ENCODE measurements around the gene TPP2. TPM values are rescaled to one million over a fixed set of nuclear protein-coding genes. Genes with fewer than 3 reads are reported as not detected.

Gene TPP2
- total and polyA plus RNA-seq, 4 donors: 14.0 to 55.6 (median 22.4) TPM

DNA sequence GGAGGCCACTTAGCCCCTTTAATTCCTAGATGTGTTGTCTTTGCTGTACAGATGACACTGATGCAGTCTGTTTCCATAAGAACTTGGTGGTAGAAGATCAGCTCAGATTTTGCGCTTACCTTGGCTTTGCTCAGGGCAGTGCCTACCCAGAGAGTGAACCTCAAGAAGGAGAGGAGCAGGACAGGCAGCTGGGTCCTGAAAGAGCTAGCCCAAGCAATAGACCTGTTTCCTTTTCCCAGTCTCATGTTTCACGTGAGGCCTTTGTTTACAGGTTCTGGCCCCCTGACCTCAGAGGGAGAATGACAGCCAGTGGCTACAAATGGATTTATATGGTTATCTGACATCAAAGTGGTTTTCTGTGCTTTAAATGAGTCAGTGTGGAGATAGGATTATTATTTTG lies 58.0 kb downstream of the TPP2 start:
- TF ChIP-seq, protein P1, sequence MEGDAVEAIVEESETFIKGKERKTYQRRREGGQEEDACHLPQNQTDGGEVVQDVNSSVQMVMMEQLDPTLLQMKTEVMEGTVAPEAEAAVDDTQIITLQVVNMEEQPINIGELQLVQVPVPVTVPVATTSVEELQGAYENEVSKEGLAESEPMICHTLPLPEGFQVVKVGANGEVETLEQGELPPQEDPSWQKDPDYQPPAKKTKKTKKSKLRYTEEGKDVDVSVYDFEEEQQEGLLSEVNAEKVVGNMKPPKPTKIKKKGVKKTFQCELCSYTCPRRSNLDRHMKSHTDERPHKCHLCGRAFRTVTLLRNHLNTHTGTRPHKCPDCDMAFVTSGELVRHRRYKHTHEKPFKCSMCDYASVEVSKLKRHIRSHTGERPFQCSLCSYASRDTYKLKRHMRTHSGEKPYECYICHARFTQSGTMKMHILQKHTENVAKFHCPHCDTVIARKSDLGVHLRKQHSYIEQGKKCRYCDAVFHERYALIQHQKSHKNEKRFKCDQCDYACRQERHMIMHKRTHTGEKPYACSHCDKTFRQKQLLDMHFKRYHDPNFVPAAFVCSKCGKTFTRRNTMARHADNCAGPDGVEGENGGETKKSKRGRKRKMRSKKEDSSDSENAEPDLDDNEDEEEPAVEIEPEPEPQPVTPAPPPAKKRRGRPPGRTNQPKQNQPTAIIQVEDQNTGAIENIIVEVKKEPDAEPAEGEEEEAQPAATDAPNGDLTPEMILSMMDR (IDR thresholded peaks at IDR 0.05; ENCODE audit: low read depth, low read length, missing input control): no peak
- TF ChIP-seq HNF4A (conservative IDR thresholded peaks at IDR 0.05) (no peak), ZBTB33 (IDR thresholded peaks at IDR 0.05) (no peak), EGR1 (IDR thresholded peaks at IDR 0.05; ENCODE audit: low read depth in 2 of 2) (no peak), FOXA1 (IDR thresholded peaks at IDR 0.05) (no peak), HNF4G (IDR thresholded peaks at IDR 0.05) (no peak), RXRA (IDR thresholded peaks at IDR 0.05) (no peak), JUND (IDR thresholded peaks at IDR 0.05) (no peak), NR2F2 (IDR thresholded peaks at IDR 0.05) (no peak)
- DNase-seq (ENCODE audit: low spot score): no peak
- H3K4me1 ChIP-seq (ENCODE audit: control insufficient read depth in 4 of 4, insufficient read depth in 4 of 4, low read length in 3 of 4): no peaks in the 10 kb centered on the region
- H3K9me3 ChIP-seq (ENCODE audit: control insufficient read depth in 4 of 4, low read length in 3 of 4): peaks cover 0 to 5% (median under 1%) of the 10 kb centered on the region in 4 donors
- H3K9ac ChIP-seq (ENCODE audit: low read depth in 1 of 2, low read length in 2 of 2): no peak overlapping the region
- no peak overlapping the region for H3K27ac ChIP-seq (ENCODE audit: low read depth in 1 of 2, low read length in 2 of 2)
- no peak overlapping the region for H3K4me3 ChIP-seq (ENCODE audit: low read depth in 1 of 3, low read length in 3 of 3)
- H3K27me3 ChIP-seq (ENCODE audit: control insufficient read depth in 4 of 4, insufficient read depth in 4 of 4, low read length in 3 of 4): no peaks in the 10 kb centered on the region
- 65% methylated on average over 2 of the region's 2 CpGs for WGBS
- H3K36me3 ChIP-seq (ENCODE audit: control insufficient read depth in 4 of 4, insufficient read depth in 3 of 4, low read depth in 1 of 4, low read length in 3 of 4): peaks cover 9 to 42% (median 29%) of the 10 kb centered on the region in 4 donors

DNA sequence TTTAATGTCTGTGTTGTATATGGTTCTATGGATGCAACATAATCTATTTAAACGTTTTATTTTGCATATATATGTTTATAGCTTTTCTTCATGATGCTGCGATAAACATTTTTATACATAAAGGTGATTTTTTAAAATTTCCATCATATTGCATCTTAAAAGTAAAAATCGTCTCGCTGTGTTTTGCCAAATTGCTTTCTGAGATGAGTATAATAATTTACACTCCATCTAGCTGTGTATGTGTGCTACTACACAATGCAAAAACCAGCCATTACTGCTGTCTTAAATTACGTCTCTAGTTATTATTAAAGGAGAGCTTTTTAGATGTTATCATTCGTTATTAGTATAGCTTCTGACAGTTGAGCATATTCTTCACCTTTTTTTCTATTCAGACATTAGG lies 60.8 kb downstream of the TPP2 start:
- TF ChIP-seq HNF4G (IDR thresholded peaks at IDR 0.05): no peak
- TF ChIP-seq RAD21 (IDR thresholded peaks at IDR 0.05): peak in 1 of 2 donors; percentile 27
- TF ChIP-seq HNF4A (conservative IDR thresholded peaks at IDR 0.05): no peak
- TF ChIP-seq, protein P1 (IDR thresholded peaks at IDR 0.05; ENCODE audit: low read depth, low read length, missing input control): peak; percentile 30

GRCh38 chr13:102658660-102659059 lies 61.9 kb downstream of the TPP2 start:
- no peaks in the 10 kb centered on the region for H3K27me3 ChIP-seq (ENCODE audit: control insufficient read depth in 4 of 4, insufficient read depth in 4 of 4, low read length in 3 of 4)
- no peak overlapping the region for H3K27ac ChIP-seq (ENCODE audit: low read depth in 1 of 2, low read length in 2 of 2)
- H3K9ac ChIP-seq (ENCODE audit: low read depth in 1 of 2, low read length in 2 of 2): no peak overlapping the region
- H3K4me3 ChIP-seq (ENCODE audit: low read depth in 1 of 3, low read length in 3 of 3): no peak overlapping the region
- no peak for DNase-seq (ENCODE audit: low spot score)
- peaks cover 3 to 29% (median 25%) of the 10 kb centered on the region in 4 donors for H3K36me3 ChIP-seq (ENCODE audit: control insufficient read depth in 4 of 4, insufficient read depth in 3 of 4, low read depth in 1 of 4, low read length in 3 of 4)
- peaks cover 0 to 5% (median under 1%) of the 10 kb centered on the region in 4 donors for H3K9me3 ChIP-seq (ENCODE audit: control insufficient read depth in 4 of 4, low read length in 3 of 4)
- WGBS: 92% methylated on average over 3 of the region's 3 CpGs
- no peaks in the 10 kb centered on the region for H3K4me1 ChIP-seq (ENCODE audit: control insufficient read depth in 4 of 4, insufficient read depth in 4 of 4, low read length in 3 of 4)
- TF ChIP-seq YY1 (IDR thresholded peaks at IDR 0.05) (no peak), EGR1 (IDR thresholded peaks at IDR 0.05; ENCODE audit: low read depth in 2 of 2) (no peak), ATF3 (IDR thresholded peaks at IDR 0.05) (no peak), RAD21 (IDR thresholded peaks at IDR 0.05) (no peak), RXRA (IDR thresholded peaks at IDR 0.05) (no peak), JUND (IDR thresholded peaks at IDR 0.05) (no peak), FOXA2 (IDR thresholded peaks at IDR 0.05) (no peak), TAF1 (conservative IDR thresholded peaks at IDR 0.05) (no peak), SP1 (IDR thresholded peaks at IDR 0.05) (no peak), ZBTB33 (IDR thresholded peaks at IDR 0.05) (no peak), NR2F2 (IDR thresholded peaks at IDR 0.05) (no peak), MAX (IDR thresholded peaks at IDR 0.05) (no peak)
- TF ChIP-seq, protein P1 (IDR thresholded peaks at IDR 0.05; ENCODE audit: low read depth, low read length, missing input control): no peak

More for the DNA sequence above, 60.8 kb downstream of the TPP2 start:
- Histone ChIP-seq H3K9ac (ENCODE audit: low read depth in 1 of 2, low read length in 2 of 2) (no peak overlapping the region), H3K27ac (ENCODE audit: low read depth in 1 of 2, low read length in 2 of 2) (no peak overlapping the region), H3K27me3 (ENCODE audit: control insufficient read depth in 4 of 4, insufficient read depth in 4 of 4, low read length in 3 of 4) (no peaks in the 10 kb centered on the region), H3K4me1 (ENCODE audit: control insufficient read depth in 4 of 4, insufficient read depth in 4 of 4, low read length in 3 of 4) (no peaks in the 10 kb centered on the region), H3K36me3 (ENCODE audit: control insufficient read depth in 4 of 4, insufficient read depth in 3 of 4, low read depth in 1 of 4, low read length in 3 of 4) (peaks cover 6 to 29% (median 27%) of the 10 kb centered on the region in 4 donors), H3K4me3 (ENCODE audit: low read depth in 1 of 3, low read length in 3 of 3) (no peak overlapping the region), H3K9me3 (ENCODE audit: control insufficient read depth in 4 of 4, low read length in 3 of 4) (peaks cover 0 to 5% (median under 1%) of the 10 kb centered on the region in 4 donors)
- DNase-seq (ENCODE audit: low spot score): no peak
- WGBS: 84% methylated on average over 6 of the region's 6 CpGs

Measured in liver (tissue), 9 donors.